Stimulated activated CD4-positive, alpha-beta T cell treated with anti-CD3 and anti-CD28 coated beads, Interleukin-2, amount 100 ng/mL, for 48 hours (primary cell): Measurements from ENCODE around the gene RBM17.
"Not testable (repeated sequence)": the region's sequence is repeated elsewhere in the genome, so short reads cannot be mapped to it uniquely, and the experiment has no call there.

Source experiments
- DNase-seq, 2 donors: peaks; one replicate each; pipeline ENCODE4 v3.0.0-alpha.2; 2020

The RBM17 gene

GRCh38 chr10:6114805-6115341 is 26.0 kb downstream of the RBM17 start:
- no peak for DNase-seq

- DNase-seq = no peak
These were observed 26.6 kb downstream of the RBM17 start for GRCh38 chr10:6115411-6115810.

GRCh38 chr10:6115824-6116350 is 27.1 kb downstream of the RBM17 start:
- no peak for DNase-seq

DNA sequence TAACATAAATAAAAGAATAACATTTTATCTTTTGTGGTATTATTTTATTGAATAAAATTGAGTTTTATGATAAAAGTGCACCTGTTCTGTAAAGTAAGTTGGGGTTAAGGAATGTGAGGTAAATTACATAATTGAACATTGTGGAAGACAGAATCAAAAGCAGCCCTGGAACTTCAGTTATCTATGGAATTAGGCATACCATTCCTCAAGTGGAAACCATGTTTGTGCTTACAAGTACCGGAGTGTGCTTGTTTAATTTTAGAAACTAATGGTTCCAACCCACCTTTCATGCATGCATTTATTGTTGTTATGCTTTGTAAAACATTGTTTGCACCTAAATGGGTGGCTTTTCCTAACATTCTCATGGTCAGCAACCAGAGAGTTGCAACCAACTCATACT is 28.0 kb downstream of the RBM17 start:
- no peak for DNase-seq

DNA sequence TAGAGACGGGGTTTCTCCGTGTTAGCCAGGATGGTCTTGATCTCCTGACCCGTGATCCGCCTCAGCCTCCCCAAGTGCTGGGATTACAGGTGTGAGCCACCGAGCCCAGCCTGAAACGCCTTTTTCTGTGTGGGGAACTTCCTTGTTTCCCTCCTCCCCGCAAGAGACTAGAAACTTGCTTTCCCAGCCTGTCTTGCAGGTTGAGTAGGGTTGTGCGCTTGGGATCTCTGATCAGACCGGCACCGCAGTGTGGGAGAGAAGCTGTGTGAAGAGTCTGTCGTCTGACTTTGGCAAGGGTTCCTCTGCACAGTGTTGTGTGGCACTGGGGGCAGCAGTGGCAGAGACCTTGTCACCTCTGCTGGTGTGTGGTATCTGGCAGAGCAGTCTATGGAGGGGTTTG is 28.9 kb downstream of the RBM17 start:
- DNase-seq = no peak

DNA sequence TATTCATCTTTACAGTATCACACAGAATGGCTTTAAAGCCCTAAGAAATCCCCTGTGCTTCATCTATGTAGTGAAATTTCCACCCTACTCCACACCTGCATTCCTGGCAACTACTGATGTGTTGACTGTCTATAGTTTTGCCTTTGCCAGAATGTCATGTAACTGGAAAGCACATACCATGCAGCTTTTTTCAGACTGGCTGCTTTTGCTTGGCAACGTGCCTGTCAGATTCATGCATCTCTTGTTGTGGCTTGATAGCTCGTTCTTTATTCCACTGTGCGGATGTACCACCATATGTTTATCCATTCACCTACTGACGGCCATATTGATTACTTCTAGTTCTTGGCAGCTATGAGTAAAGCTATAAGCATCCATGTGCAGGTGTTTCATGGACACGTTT is 30.6 kb downstream of the RBM17 start:
- DNase-seq = no peak

DNA sequence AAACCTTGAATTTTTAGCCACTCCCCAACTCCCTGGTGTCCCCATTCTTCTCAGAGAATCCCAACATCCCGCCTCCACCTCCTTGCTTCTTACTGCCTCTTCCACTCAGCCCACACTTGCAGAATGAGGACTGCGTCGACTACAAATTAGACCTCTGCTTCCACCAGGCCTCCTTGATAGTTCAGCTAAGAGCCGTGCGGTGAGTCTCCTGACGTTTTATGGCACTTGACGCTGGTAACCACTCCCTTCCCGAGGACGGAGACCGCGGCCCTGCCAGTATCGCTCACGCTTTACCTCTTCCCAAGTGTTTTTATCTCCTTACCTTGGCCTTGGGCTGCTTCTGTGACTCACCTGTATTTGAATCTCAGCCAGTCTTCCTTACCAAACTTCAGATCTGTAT is 31.1 kb downstream of the RBM17 start:
- DNase-seq = no peak

- DNase-seq = no peak
These were observed 31.9 kb downstream of the RBM17 start for GRCh38 chr10:6120691-6121090.

- DNase-seq = no peak
These were observed 32.3 kb downstream of the RBM17 start for GRCh38 chr10:6121146-6121545.

DNA sequence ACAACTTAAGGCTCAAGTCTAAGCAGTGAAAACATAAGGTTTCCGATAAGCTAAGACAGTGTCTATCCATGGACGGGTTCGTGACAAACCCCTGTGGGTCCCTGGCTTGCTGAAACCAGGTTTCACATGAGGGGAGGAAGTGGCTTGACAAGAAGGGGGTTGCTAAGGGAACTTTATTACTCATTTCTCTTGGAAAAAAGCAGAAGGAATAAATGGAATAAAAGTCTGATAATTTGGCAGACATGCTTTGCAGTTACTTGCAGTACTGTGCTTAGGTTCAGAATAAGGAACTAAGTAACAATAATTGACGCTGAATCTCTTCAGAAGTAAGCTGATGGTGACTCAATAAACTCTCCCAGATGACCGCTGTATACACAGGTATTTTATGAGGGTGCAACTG is 34.7 kb downstream of the RBM17 start:
- DNase-seq = no peak

DNA sequence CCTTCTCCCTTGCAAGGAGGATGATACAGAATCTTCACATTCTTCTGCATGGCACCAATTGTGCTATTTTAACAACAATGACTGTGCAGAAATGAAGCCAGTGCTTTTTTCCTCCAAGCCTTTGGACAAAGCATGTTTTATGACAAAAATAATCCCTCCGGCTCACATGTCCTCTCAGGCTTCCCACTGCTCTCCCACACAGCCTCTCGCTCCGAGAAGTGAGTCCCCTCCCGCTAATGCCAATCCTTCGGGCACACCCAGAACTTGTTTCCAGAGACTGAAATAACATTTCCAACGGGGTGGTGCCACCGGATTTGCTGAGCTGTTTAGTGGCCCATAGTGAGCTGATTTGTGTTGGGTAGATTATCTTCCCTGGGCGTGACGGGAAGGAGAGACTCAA is 35.8 kb downstream of the RBM17 start:
- DNase-seq = no peak

- DNase-seq = not testable (repeated sequence)
These were observed 38.6 kb downstream of the RBM17 start for GRCh38 chr10:6127461-6127860.

DNA sequence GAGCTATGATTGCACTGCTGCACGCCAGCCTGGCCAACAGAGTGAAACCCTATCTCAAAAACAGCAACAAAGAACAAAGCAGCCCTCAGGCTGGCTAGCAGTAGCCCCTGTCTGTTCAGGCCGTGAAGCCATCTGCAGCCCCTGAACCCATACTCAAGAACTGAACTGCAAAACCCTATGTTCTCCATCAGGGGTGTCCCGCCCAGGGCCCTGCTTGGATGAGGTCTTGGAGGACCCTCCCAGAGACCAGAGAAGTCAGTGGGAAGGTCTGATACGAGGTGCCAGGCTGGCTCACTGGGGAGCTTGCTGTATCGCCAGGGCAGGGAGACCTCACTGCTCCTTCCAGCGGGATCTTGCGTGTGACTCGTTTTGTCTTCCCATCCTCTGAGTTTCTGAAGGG is 39.3 kb downstream of the RBM17 start:
- no peak for DNase-seq

DNA sequence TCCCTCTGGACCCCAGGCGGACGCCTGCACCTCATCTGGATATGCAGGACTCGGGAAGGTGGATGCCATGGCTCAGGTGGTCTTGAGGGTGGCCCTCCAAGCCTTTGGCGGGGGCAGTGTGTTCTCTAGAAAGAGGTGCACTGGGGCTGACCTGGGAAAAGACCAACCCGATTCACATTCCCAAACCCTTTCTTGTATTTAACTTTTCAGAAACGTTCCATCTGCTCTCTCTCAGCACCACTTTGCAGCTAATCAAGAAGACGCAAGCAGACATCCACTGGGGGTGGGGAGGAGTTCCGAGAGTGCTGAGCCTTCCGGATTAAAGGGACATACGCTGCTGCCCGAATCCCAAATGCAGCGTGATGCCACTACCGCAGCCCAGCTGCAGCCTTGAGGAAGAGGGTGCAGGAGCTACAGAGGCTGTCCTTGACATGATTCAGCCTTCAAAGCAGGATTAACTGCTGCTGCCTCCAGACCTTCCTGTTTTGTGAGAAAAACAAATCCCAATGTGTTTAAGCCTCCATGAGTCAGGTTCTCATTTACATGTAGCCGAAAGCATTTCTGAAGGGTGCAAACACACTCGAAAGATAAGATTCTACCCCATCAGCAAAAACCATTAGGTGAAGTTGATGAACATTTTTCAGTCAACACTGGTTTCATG is 39.9 kb downstream of the RBM17 start:
- no peak for DNase-seq

- DNase-seq = no peak
These were observed 42.1 kb downstream of the RBM17 start for GRCh38 chr10:6130848-6131470.

DNA sequence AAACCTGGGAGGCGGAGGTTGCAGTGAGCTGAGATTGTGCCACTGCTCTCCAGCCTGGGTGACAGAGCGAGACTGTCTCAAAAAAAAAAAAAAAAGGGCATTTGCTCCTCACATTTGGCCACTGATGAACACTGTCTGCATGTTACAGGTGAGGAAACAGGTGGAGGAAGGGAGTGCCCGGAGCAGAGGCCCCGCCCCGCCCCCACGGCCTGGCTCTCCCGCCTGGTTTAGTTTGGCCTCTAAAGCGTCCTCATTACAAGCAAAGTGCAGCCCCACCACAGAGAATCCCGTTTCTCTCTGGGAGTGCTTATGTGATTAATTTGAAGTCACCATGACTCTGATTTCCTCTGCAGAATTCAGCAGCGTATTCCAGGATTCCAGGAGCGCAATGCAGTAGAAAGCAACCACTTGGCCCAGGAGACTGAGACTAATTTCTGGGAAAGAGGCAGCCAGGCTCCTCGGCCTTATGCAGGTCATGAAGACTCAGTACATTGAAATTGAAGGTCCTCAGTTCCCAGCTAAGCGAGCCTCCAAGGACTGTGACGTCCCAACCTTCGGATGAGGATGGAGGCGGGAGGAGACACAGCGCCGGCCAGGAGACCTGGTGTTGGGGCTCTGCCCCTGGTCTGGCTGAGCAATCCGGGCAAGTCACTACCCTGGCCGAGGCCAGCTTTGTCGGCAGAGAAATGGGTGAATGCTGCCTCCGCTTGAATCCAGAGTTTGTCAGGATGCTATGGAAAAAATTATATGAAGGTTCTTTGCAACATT is 44.7 kb downstream of the RBM17 start:
- DNase-seq = no peak

DNA sequence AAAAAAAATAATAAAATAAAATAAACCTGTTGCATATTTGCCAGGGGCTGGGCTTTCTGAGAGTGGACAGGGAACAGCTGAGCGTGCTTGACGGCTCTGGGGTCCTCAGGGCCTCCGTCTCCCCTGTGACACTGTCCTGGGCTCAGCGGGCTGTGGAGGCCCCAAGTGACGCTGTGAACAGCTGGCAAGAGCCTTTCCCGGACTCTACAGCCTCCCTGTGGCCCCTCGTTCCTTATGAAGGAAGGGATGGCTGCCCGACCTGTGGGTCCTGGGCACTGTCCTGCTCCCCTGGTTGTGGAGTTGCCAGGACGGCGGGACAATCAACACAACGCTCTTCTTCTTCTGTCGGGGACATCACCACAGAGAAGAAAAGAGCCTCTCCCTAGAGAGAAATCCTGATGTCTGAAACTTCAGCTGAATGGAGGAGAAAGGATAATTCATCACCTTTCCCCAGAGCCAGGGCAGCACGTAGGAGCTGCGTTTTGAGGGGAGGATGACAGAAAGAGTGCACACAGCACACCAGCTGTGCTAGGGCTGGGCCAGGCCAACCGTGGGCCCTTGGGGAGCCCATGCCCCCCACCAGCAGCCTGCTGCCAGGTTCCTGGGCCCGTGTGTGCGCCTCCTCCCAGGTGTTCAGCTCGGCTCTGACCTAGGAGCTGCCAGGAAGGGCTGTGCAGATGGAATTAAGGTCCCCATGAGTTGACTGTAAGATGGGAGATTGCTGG is 45.4 kb downstream of the RBM17 start:
- no peak for DNase-seq

- DNase-seq = no peak
These were observed 46.2 kb downstream of the RBM17 start for GRCh38 chr10:6135039-6135438.

- DNase-seq = no peak
These were observed 46.8 kb downstream of the RBM17 start for GRCh38 chr10:6135589-6136168.

DNA sequence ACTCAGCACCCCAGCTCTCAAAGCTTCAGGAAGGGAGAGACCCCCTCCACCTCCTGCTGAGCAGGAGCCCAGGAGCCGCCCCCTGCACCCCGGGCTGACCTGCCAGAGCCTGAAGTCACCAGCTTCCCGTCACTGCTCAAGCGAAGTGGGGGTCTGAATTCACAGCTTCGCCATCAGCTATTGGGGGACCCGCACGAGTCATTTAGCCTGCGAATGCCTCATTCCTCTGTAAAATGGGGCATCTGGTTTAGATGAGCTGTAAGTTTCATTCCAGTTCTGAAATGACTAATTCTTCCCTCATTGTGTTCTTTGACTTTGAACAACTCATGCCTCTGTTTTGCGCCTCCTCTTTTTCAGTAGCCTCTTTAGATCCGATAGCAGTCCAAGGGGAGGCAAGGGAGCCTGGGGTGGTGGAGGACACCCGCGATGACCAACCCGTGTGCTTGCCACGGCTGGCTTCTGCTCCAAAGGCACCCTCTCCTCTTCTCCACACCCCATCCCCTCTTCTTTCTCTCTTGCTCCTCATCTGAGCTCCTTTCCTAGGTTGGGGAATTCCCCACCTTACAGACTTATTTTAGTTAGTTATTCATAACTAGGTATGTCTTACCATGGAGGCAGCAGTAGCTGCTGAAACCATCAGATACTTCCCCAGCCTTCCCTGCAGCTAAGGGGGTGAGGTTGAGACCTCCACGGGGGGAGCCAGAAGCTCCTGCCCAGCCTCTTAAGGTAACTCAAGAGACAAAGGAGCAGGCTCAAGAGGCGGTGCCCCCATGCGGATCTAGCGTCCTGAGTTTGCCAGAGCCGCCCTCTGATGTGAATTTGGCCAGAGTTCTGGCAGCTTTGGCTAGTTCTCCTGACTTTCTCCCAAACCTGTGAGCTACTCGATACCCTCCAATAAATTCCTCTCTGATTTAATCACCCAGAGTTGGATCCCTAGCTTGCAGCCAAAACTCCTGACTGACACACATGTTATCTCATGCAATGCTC is 47.7 kb downstream of the RBM17 start:
- DNase-seq = peak in 1 of 2 donors; percentile 51

DNA sequence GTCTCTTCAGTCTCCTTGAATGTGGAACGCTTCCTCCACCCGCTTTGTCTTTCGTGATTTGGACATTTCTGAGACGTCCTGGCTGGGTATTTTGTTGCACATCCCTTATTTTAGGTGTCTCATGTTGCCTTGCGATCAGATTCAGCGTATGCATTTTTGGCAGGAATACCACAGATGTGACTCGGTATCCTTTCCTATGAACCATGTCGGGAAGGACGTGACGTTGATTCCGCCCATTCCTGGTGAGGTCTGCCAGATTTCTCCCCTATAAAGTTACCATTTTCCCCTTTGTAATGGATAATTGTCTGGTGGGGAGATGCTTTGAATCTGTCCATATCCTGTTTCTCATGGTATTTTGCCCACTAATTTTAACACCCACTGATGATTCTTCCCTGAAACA is 49.6 kb downstream of the RBM17 start:
- DNase-seq = no peak
